Measurements from ENCODE around the gene PON2.
"Not testable (repeated sequence)": the region's sequence is repeated elsewhere in the genome, so short reads cannot be mapped to it uniquely, and the experiment has no call there.

Gene PON2

DNA sequence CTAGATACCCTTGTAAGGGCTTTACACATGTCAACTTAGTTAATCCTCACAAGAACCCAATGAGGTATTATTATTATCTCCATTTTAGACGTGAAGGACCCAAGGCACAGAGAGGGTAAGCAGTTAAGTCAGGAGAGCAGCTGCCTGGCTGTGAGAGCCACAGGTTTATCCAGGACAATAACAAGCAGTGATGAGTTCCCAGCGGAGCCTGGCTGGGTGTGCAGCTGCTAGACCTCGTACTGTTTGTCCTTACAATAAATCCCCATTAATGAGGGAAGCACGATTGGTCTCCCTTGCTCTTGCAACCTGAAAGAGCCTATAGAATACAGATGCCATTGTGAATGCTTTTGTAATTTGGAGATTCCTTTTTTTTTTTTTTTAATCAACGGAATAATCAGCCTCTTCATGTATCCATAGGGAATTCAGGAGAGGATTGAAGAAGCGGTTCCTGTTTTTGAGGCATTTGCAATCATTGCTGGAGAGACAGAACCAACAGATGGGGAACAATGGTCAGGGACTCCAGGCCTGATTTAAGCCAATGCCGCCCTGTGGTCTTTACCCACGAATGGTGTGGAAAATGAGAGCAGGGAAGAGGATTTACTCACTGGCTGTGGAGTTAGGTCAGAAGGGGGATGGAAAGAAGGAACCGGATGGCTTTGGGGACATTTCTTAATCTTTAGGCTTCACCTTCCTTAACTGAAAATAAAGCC is 38.6 kb upstream of the PON2 start:
- peaks cover 27 to 41% (median 36%) of the 10 kb centered on the region in 10 experiments for H3K4me1 ChIP-seq
- no peak overlapping the region for H3K9ac ChIP-seq
- H3K27ac ChIP-seq: no peak overlapping the region
- H3K27me3 ChIP-seq: no peaks in the 10 kb centered on the region
- H3K4me3 ChIP-seq: no peak overlapping the region
- H3K4me2 ChIP-seq: peak overlapping the region; percentile 13 to 77 (median 63); a peak in 20 of 22 replicates
- H3K36me3 ChIP-seq: no peaks in the 10 kb centered on the region
- H3K9me3 ChIP-seq (replicated peaks in 1 of 11): no peaks in the 10 kb centered on the region
- TF ChIP-seq Cebpa-rat (IDR thresholded peaks at IDR 0.05): no peak
- no peaks in the 10 kb centered on the region for H4K20me1 ChIP-seq

DNA sequence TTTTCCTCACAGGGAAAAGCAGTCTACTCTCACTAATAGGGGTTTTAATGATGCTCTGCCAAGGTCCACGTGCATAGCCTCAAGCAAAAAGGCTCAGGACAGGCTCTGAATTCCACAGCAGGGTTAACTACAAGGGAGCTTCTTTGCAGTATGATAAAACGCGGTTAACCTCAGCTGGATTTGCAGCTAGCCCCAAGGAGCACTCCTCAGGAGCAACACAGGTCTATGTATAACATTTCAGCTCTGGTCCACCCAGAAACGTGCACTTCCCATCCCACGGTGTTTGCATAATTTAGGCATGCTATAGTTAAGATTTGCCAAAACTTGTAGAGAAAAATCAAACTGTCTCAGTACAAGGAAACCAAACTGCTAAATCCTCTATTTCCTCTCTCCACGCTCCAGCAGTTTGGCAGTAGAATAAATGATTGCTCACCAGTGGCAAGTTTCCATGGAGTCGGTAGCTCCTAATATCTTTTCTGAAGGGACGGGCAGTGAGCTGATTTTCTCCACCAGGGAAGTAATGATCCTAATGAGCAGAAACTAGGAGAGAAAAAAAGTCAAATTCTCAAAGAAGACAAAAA is 37.8 kb upstream of the PON2 start:
- no peaks in the 10 kb centered on the region for H3K9me3 ChIP-seq (replicated peaks in 1 of 11)
- peaks cover 27 to 41% (median 36%) of the 10 kb centered on the region in 10 experiments for H3K4me1 ChIP-seq
- H3K27ac ChIP-seq: peak overlapping the region in 3 of 11 experiments; percentile 17 to 71 (median 38); a peak in 5 of 22 replicates
- no peak overlapping the region for H3K9ac ChIP-seq
- no peaks in the 10 kb centered on the region for H3K36me3 ChIP-seq
- H3K4me2 ChIP-seq: peak overlapping the region; percentile 13 to 77 (median 63)
- no peaks in the 10 kb centered on the region for H3K27me3 ChIP-seq
- no peak overlapping the region for H3K4me3 ChIP-seq
- no peak for TF ChIP-seq Cebpa-rat (IDR thresholded peaks at IDR 0.05)
- H4K20me1 ChIP-seq: no peaks in the 10 kb centered on the region

DNA sequence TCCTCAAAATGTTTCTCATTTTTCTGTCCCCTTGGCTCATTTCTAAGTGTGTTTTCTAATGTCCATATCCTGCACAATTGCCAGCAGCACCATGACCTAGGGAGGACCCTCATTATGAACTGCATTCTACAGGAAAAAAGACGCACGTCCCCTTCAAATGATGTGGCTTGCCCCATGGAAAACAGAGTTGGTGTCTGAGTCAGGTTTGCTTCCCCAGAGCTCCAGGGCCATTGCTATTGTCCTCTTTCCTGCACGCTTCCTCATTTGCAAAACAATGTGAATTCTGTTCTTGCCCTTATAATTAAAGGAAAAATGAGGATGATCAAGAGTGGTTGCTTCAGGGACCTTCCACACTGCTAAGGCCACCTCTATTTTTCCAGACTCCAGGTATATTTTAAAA is 36.2 kb upstream of the PON2 start:
- Histone ChIP-seq H3K36me3 (no peaks in the 10 kb centered on the region), H3K4me2 (peak overlapping the region; percentile 32 to 73 (median 57); a peak in 20 of 22 replicates), H3K9ac (peak overlapping the region in 4 of 11 experiments; percentile 1 to 26 (median 19); a peak in 3 of 22 replicates), H3K9me3 (replicated peaks in 1 of 11) (no peaks in the 10 kb centered on the region), H4K20me1 (no peaks in the 10 kb centered on the region), H3K4me3 (no peak overlapping the region), H3K4me1 (peaks cover 27 to 41% (median 36%) of the 10 kb centered on the region in 10 experiments), H3K27me3 (no peaks in the 10 kb centered on the region), H3K27ac (peak overlapping the region in 9 of 11 experiments; percentile 54 to 77 (median 66); a peak in 18 of 22 replicates)
- no peak for TF ChIP-seq Cebpa-rat (IDR thresholded peaks at IDR 0.05)

DNA sequence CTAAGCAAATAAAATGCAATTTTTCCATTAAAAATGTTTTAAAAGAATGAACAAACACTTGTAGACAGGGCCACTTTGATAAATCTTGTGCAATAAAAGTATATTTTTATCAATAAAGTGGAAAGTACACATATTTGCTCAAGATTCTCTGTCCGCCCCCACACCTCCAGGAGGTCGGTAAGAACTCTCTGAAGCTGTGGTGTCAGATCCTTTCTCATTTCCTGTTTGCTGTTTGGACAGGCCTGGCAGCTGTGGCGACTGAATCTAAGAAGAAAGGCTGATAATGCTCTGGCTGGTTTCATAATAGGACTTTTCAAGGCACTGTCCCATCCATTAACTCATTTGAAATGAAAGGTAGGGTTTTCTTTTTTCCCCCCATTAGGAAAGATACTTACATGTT is 35.6 kb upstream of the PON2 start:
- peak overlapping the region; percentile 32 to 73 (median 57) for H3K4me2 ChIP-seq
- TF ChIP-seq Cebpa-rat (IDR thresholded peaks at IDR 0.05): peak in 3 of 11 experiments; percentile 65 to 86 (median 68); a peak in 6 of 22 replicates

DNA sequence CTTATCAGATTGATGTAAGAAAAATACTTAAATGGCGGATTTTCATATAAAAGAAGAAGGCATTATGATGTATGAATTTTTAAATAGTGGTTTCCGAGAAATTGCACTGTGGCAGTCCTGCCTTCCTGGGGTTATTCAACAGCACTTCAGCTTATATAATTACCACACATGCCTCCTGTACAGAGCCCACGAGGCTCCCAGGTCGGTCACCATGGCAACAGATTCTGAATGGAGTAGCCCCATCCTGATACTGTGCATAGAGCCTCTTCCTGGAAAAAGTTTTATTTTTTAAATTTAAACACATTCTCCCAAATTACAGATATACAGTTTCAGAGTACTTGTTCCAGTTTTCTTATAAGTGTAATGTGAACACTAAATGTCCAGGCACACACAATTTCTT is 35.0 kb upstream of the PON2 start:
- H3K4me2 ChIP-seq: peak overlapping the region; percentile 32 to 73 (median 57); a peak in 19 of 22 replicates
- H3K36me3 ChIP-seq: no peaks in the 10 kb centered on the region
- H3K4me3 ChIP-seq: no peak overlapping the region
- no peaks in the 10 kb centered on the region for H4K20me1 ChIP-seq
- no peaks in the 10 kb centered on the region for H3K9me3 ChIP-seq (replicated peaks in 1 of 11)
- H3K27me3 ChIP-seq: no peaks in the 10 kb centered on the region
- no peak for TF ChIP-seq Cebpa-rat (IDR thresholded peaks at IDR 0.05)
- H3K9ac ChIP-seq: no peak overlapping the region; a peak in 1 of 22 replicates
- H3K4me1 ChIP-seq: peaks cover 27 to 41% (median 36%) of the 10 kb centered on the region in 10 experiments
- peak overlapping the region in 10 of 11 experiments; percentile 11 to 77 (median 64); a peak in 15 of 22 replicates for H3K27ac ChIP-seq

More for the DNA sequence above, 35.6 kb upstream of the PON2 start:
- Histone ChIP-seq H3K4me1 (peaks cover 27 to 41% (median 36%) of the 10 kb centered on the region in 10 experiments), H3K27me3 (no peaks in the 10 kb centered on the region), H3K4me3 (no peak overlapping the region), H3K27ac (peak overlapping the region in 10 of 11 experiments; percentile 11 to 77 (median 64); a peak in 18 of 22 replicates), H3K9me3 (replicated peaks in 1 of 11) (no peaks in the 10 kb centered on the region), H3K36me3 (no peaks in the 10 kb centered on the region), H3K9ac (peak overlapping the region in 4 of 11 experiments; percentile 1 to 26 (median 19); a peak in 3 of 22 replicates), H4K20me1 (no peaks in the 10 kb centered on the region)

DNA sequence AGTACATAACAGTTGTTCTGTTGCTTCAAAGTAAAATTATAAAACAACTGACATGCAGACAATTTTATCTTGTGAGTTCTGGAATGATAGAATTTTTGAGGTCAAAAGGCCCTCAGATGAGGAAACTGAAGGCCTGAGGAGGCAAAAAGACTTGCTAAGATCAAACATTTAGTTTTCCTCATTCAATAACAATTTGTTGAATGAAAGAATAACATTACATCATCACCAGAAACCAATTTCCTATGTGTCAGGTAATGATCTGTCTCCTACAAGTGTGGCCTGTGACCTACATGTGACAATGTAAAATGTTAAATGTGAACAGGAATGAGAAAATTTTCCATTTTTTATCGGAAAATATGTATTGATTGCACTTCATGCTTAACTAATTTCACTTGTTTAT is 34.4 kb upstream of the PON2 start:
- TF ChIP-seq Cebpa-rat (IDR thresholded peaks at IDR 0.05): no peak
- Histone ChIP-seq H3K36me3 (no peaks in the 10 kb centered on the region), H3K4me2 (no peak overlapping the region), H4K20me1 (no peaks in the 10 kb centered on the region), H3K4me1 (peaks cover 27 to 41% (median 36%) of the 10 kb centered on the region in 10 experiments), H3K27ac (no peak overlapping the region), H3K9me3 (replicated peaks in 1 of 11) (no peaks in the 10 kb centered on the region), H3K9ac (no peak overlapping the region), H3K4me3 (no peak overlapping the region), H3K27me3 (no peaks in the 10 kb centered on the region)

DNA sequence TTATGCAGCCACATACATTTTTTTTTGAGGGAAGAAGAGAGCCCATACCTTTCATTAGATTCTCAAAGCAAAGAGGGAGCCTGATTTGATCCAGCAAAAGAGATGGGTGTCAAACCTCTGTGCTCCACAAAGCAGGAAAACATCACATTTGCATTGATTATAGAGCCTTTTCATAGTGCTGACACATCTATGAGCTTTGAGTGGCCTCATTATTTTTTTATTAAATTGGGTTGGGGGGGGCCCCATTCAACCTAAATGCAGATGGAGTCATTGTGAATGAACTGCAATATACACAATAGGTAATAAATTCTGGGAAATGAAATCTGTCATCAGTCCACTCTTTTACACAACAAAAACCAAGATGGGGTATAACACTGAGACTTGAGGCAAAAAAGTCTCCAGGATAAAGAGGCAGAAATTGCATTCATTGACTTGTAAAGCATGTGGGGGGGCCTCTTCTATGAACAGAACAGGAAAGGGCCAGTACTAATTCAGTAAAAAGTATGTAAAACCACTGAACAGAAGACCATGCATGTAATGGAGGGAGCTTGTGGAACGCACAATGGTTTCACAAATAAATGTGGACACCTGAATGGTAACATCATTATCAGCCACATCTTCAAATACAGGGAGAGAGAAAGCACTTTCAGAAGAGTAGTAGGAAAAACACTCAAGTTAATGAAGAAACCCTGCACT is 33.2 kb upstream of the PON2 start:
- Histone ChIP-seq H3K9me3 (replicated peaks in 1 of 11) (peaks cover 0 to 8% (median 0%) of the 10 kb centered on the region in 11 experiments; a peak in 4 of 22 replicates), H3K36me3 (no peaks in the 10 kb centered on the region), H3K27me3 (no peaks in the 10 kb centered on the region), H3K9ac (no peak overlapping the region), H3K4me1 (peaks cover 26 to 35% (median 33%) of the 10 kb centered on the region in 10 experiments), H4K20me1 (no peaks in the 10 kb centered on the region), H3K4me2 (no peak overlapping the region), H3K4me3 (no peak overlapping the region), H3K27ac (no peak overlapping the region)
- no peak for TF ChIP-seq Cebpa-rat (IDR thresholded peaks at IDR 0.05)

DNA sequence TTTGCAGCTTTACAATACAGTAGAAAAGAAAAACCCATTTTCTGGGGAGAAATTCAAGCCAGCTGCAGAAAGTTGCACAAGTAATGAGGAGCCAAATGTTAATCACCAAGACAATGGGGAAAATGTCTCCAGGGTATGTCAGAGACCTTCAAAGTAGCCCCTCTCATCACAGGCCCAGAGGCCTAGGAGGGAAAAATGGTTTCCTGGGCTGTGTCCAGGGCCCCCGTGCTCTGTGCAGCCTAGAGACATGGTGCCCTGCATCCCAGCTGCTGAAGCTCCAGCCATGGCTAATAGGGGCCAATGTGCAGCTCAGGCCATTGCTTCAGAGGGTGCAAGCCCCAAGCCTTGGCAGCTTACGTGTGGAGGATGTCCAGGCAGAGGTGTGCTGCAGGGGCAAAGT is 25.8 kb upstream of the PON2 start:
- not testable (repeated sequence) for H3K4me1 ChIP-seq, H3K27ac ChIP-seq, H3K36me3 ChIP-seq, H3K4me3 ChIP-seq, H3K27me3 ChIP-seq, H4K20me1 ChIP-seq, H3K9ac ChIP-seq, H3K4me2 ChIP-seq
- peaks cover 36 to 58% (median 43%) of the 10 kb centered on the region in 11 experiments for H3K9me3 ChIP-seq (replicated peaks in 1 of 11)

DNA sequence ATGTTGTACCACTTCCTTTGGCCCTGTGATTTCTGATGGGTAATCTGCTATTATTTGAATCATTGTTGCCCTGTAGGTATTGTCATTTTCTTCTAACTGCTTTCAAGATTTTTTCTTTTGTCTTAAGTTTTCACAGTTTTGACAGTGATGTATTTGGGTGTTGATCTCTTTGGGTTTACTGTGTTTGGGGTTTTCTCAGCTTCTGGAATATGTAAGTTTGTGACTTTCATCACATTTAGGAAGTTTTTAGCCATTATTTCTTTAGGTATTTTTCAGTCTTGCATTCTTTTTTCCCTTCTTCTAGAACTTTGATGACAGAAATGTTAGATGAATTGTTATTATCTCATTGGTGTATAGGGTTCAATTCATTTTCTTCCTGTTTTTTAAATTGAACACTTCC is 23.1 kb upstream of the PON2 start:
- H3K9me3 ChIP-seq (replicated peaks in 1 of 11): peaks cover 36 to 49% (median 40%) of the 10 kb centered on the region in 11 experiments
- no peak overlapping the region for H3K9ac ChIP-seq
- H4K20me1 ChIP-seq: no peaks in the 10 kb centered on the region
- H3K4me2 ChIP-seq: no peak overlapping the region
- peaks cover 0 to 4% (median 0%) of the 10 kb centered on the region in 10 experiments; a peak in 1 of 20 replicates for H3K4me1 ChIP-seq
- no peak for TF ChIP-seq Cebpa-rat (IDR thresholded peaks at IDR 0.05)
- H3K4me3 ChIP-seq: no peak overlapping the region
- no peak overlapping the region for H3K27ac ChIP-seq
- no peaks in the 10 kb centered on the region for H3K36me3 ChIP-seq
- no peaks in the 10 kb centered on the region for H3K27me3 ChIP-seq

Measured in BLaER1 treated with 17β-estradiol and CSF1 and Interleukin-3, amounts not matched to agents 10 nM and 100 nM (cell line).